SK-N-DZ (cell line): ENCODE measurements around the gene CDH6.
A peak's percentile ranks its signal among the peaks of the same experiment; 100 is the strongest.

Source experiments
- DNase-seq: peaks from one replicate; pipeline ENCODE4 v3.0.0-alpha.2; 2015; ENCODE audit warnings: low spot score

Gene CDH6

GRCh38 chr5:31250201-31250600, 56.7 kb downstream of the CDH6 start:
- no peak for DNase-seq

- DNase-seq, result no peak
These were observed 57.5 kb downstream of the CDH6 start for GRCh38 chr5:31251032-31251431.

GRCh38 chr5:31255041-31255440, 61.6 kb downstream of the CDH6 start:
- no peak for DNase-seq

GRCh38 chr5:31268256-31268655, 74.8 kb downstream of the CDH6 start:
- no peak for DNase-seq

- DNase-seq, result no peak
These were observed 75.2 kb downstream of the CDH6 start for GRCh38 chr5:31268686-31269085.

- DNase-seq, result no peak
These were observed 75.8 kb downstream of the CDH6 start for GRCh38 chr5:31269259-31269658.

- peak; percentile 49 for DNase-seq
These were observed 76.9 kb downstream of the CDH6 start for GRCh38 chr5:31270396-31270795.

- no peak for DNase-seq
These were observed 78.1 kb downstream of the CDH6 start for GRCh38 chr5:31271567-31271966.

- DNase-seq, result no peak
These were observed 79.7 kb downstream of the CDH6 start for GRCh38 chr5:31273161-31273560.

GRCh38 chr5:31273631-31274378, 80.3 kb downstream of the CDH6 start:
- no peak for DNase-seq

GRCh38 chr5:31280210-31280609, 86.7 kb downstream of the CDH6 start:
- DNase-seq, result no peak

GRCh38 chr5:31283326-31283725, 89.8 kb downstream of the CDH6 start:
- no peak for DNase-seq

- DNase-seq, result no peak
These were observed 91.5 kb downstream of the CDH6 start for GRCh38 chr5:31285025-31285424.

GRCh38 chr5:31287985-31288384, 94.5 kb downstream of the CDH6 start:
- DNase-seq, result no peak

GRCh38 chr5:31289429-31289828, 95.9 kb downstream of the CDH6 start:
- no peak for DNase-seq

- peak; percentile 20 for DNase-seq
These were observed 97.9 kb downstream of the CDH6 start for GRCh38 chr5:31291323-31291854.

- no peak for DNase-seq
These were observed 107.0 kb downstream of the CDH6 start for GRCh38 chr5:31300501-31300900.

GRCh38 chr5:31301833-31302232, 108.3 kb downstream of the CDH6 start:
- no peak for DNase-seq

GRCh38 chr5:31303688-31304087, 110.2 kb downstream of the CDH6 start:
- peak; percentile 92 for DNase-seq

- DNase-seq, result no peak
These were observed 124.2 kb downstream of the CDH6 start for GRCh38 chr5:31317665-31318064.

GRCh38 chr5:31319335-31319734, 125.8 kb downstream of the CDH6 start:
- DNase-seq, result no peak

GRCh38 chr5:31322946-31323345, 129.5 kb downstream of the CDH6 start:
- no peak for DNase-seq

- no peak for DNase-seq
These were observed 131.4 kb downstream of the CDH6 start for GRCh38 chr5:31324842-31325241.
